NCI-H1092 (cell line): ENCODE data around the gene RPL3.

Experiments used
- DNase-seq: peaks from one replicate; lab custom pipeline; 2025; lab: John Stamatoyannopoulos, UW

RPL3 gene

DNA sequence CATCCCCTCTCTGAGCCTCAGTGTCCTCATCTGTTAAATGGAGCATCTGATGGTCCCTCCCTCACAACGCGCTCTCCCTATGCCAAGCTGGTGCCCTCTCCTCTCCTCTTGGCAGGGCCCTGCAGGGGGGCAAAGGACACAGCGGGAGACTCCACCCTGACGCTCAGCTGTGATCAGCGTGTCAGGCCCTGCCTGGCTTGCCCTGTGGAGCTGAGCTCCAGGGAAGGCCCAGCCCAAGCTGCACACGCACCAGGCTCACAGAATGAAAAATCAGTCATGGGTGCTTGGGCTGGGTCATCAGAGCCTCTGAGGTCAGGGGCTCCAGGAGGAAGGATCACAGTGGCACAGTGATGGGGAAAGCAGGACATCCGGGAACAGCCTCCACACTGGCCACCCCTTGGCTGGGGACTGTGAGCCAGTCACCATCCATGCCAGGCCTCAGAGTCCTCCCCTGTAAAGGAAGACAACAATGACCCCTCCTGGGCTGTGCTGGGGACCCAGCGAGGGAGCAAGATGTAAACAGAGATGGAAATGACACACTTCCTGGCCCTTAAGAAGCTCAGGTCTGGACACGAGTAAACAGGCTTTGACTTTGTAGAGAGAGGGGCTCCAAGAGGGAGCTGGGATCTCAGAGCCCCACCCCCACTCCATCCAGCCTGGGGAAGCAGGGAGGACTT lies 36.6 kb downstream of the RPL3 start:
- no peak for DNase-seq

- DNase-seq, result no peak
These were observed 38.3 kb downstream of the RPL3 start for GRCh38 chr22:39281126-39281525.

DNA sequence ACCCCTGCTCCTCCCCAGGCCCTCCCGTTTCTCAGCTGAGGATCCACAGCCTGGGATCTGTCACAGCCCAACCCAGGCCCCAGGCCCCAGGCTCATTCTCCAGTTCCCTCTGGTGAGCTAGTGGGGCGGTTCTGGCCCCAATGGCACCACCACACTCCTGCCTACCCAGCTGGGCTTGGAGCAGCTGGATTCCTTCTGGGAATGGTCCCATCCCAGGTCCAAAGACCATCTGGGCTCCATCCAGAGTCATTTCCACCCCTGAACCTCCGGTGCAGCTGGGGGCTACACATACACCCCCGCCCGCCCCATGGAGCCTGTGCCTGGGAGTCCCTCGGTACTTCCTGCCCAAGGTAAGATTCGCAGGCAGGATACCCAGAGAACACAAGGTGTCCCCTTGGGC lies 39.2 kb downstream of the RPL3 start:
- DNase-seq, result no peak

- no peak for DNase-seq
These were observed 40.1 kb downstream of the RPL3 start for GRCh38 chr22:39279170-39279850.

GRCh38 chr22:39278040-39278439 lies 41.4 kb downstream of the RPL3 start:
- DNase-seq, result no peak

DNA sequence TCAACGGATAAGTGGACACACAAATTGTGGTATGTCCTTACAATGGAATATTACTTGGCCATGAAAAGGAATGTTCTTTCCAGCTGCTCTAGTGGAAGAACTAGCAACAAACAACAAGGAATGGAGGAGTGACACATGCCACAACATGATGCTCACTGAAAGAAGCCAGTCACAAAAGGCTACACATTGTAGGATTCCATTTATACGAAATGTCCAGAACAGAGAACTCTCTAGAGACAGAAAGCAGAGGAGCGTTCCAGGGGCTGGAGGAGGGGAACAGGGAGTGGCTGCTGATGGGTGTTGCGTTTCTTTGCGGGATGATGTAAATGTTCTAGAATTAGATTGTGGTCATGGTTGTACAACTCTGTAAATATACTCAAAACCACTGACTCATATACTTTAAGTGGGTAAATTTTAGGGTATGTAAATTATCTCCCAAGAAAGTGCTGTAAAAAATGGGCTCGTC lies 42.2 kb downstream of the RPL3 start:
- DNase-seq, result no peak

DNA sequence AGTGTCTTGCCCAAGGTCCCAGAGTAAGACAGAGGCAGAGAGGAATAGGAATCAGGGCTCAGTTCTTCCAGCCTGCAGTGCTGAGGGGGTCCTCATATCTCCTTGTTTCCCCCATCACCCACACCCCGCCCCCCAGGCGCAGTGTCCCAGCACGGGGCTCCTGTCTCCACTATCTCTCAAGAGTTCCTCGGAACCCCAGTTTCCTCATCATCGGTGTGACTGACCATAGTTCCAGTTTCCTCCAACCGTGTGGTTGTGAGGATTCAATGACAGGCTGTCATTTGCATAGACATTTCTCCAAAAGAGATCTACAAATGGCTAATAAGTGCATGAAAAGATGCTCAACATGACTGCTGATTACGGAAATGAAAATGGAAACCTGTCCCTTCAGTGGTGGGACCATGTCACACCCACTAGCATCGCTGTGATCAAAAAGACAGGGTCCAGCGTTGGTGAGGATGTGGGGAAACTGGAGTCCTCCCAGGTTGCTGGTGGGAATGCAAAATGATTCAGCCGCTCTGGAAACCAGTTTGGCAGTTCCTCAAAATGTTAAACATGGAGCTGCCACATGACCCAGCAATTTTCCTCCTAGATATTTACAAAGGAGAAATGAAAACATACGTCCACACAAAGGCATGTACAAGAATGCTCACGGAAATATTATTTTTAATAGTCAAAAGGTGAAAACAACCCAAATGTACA lies 42.8 kb downstream of the RPL3 start:
- no peak for DNase-seq

GRCh38 chr22:39275814-39276439 lies 43.5 kb downstream of the RPL3 start:
- DNase-seq, result no peak

DNA sequence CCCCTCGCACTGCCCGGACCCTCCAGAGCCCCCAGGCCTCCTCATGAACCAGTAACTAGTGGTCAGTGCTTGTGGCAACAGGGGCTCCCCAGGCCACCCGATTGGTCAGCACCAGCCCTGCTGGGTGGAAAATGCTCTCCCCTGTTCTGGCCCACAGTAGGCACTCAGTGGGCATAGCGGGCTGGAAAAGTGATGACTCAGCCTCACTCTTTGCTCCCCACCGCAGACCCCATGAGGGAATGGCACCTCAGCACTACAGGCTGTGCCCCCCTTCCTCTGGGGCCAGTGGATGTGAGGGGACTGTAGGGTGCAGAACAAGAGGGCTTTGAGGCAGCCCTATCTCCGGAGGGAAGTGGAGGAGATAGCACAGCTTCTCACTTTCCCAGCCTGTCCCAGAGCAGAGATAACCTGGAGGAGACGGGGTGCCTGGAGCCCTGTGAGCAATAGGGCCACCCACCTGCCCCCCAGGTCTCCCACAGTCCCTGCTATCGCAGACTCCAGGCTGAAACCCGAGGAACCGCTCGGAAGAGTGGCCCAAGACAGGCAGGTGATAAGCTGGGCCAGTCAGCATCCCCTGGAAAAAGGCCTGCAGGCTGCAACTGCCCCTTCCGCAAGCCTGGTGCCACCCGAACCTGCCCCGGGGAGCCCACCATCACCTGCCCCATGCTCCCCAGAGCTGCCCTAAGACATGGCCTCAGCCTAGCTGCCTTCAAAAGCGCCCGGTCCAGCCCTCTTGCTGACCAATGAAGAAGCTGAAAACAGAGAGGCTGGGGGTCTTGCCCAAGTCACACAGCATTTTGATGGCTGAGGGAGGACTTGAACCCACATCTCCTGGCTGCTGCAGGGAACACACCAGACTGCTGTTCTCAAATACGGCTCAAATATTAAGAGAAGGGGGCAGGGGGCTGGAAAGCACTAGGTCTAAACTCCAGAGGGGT lies 45.2 kb downstream of the RPL3 start:
- DNase-seq, result no peak

GRCh38 chr22:39270792-39271191 lies 48.6 kb downstream of the RPL3 start:
- no peak for DNase-seq

GRCh38 chr22:39270280-39270679 lies 49.1 kb downstream of the RPL3 start:
- DNase-seq, result no peak

- no peak for DNase-seq
These were observed 50.2 kb downstream of the RPL3 start for GRCh38 chr22:39269095-39269790.

DNA sequence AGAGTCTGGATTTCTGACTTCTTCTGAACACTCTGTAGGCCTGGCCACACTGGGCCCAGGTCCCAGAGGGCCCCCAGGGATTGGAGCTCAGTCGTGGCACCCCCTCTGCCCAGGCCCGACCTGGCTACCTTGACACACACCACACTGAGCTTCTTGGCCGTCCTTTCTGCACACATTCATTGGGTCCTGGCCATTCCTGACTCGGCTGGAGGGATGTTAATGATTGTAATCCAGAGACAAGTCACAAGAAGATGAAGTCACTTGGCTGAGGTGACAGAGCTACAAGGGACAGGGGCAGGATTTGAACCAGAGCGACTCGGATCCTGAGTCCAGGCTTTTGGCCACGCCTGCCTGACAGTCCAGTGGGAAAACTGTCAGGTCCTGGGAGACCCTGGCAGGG lies 50.8 kb downstream of the RPL3 start:
- no peak for DNase-seq

- DNase-seq, result no peak
These were observed 51.4 kb downstream of the RPL3 start for GRCh38 chr22:39267974-39268373.

- DNase-seq, result no peak
These were observed 52.9 kb downstream of the RPL3 start for GRCh38 chr22:39266398-39267030.

DNA sequence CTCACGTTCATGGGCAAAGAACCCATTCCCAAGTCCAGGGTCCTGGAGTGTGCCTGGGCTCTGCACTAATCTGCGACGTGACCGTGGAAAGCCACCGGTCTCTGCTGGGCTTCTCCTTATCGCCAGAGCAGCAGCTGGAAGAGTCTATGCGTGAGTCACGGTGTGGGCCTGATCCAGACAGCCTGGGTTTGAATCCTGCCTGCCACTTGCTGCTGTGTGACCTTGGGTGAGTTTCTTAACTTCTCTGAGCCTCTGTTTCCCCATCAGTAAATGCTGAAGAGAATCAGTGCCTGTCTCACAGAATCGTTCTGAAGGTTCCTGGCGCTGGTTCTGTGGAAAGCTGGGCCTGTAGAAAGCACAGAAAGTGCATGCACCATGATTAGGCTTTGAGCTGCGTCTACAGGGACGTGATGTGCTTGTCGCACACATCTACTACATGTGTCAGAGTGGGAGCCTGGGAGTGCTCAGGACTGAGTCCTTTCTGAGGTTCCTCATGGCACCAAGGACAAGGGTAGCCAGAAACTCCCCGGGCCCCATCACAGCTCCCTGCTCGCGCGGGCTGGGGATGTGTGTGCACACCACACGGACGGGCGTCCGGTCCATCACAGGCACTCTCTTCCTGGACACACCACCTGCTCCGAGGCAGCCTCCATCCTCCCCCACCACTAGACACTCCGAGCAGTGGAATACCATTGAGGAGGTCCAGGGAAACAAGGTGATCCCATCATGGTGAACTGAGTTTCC lies 54.1 kb downstream of the RPL3 start:
- DNase-seq, result no peak

- no peak for DNase-seq
These were observed 54.9 kb downstream of the RPL3 start for GRCh38 chr22:39264349-39265038.

DNA sequence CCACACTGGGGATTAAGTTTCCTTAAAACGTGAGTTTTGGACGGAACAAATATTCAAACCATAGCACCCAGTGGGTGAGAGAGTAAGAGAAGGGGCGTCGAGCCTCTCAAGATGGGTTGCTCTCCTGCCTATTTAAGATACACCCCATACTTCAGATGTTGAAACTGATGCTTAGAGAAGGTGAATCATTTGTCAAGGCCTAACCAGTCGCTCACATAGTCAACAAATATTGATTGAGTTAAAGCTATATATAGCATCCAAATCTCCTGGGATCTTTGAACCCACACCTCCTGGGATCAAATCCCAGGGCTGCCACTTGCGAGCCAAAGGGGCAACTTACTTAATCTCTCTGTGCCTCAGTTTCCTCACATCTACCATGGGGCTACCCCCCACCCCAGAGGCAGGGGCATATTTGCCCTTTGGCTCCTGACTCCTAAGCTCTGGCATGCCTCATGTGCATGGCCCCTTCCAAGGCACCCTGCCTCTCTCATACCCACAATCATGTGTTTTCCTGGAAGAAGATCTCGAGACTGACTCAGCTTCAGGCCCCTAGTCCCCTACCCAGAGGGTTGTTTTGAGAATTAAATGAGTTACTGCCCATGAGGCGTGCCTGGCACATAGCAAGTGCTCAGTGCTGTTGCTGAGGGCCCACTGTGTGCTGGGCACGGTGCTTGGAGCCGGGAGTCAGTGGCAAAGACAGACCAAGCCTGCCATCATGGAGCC lies 55.6 kb downstream of the RPL3 start:
- DNase-seq, result no peak
